GM10248 (cell line): ENCODE results near the gene SCGB1A1.

ENCODE experiments used
- CTCF ChIA-PET: fragments of 300-600 bp; sonication (Branson Sonifier 250); formaldehyde crosslinking; extraction: SDS; loops from one replicate; lab custom pipeline; 2021; ENCODE audit warnings: antibody characterized with exemption; lab: Yijun Ruan, JAX
- POLR2A ChIA-PET: fragments of 350-650 bp; sonication (Branson Sonifier 250); formaldehyde crosslinking; extraction: SDS; loops from one replicate; lab custom pipeline; 2020; ENCODE audit warnings: antibody characterized with exemption; lab: Yijun Ruan, JAX
- DNase-seq: peaks from one replicate; pipeline ENCODE4 v3.0.0; 2012; ENCODE audit errors: extremely low spot score
- TF ChIP-seq, protein P1 (sequence below): IDR thresholded peaks from 2 replicates; pipeline ENCODE4 v1.5.1; 2012; ENCODE audit warnings: mild to moderate bottlenecking, low read depth; ENCODE audit errors: extremely low read depth, missing control alignments, control extremely low read depth

SCGB1A1 gene

DNA sequence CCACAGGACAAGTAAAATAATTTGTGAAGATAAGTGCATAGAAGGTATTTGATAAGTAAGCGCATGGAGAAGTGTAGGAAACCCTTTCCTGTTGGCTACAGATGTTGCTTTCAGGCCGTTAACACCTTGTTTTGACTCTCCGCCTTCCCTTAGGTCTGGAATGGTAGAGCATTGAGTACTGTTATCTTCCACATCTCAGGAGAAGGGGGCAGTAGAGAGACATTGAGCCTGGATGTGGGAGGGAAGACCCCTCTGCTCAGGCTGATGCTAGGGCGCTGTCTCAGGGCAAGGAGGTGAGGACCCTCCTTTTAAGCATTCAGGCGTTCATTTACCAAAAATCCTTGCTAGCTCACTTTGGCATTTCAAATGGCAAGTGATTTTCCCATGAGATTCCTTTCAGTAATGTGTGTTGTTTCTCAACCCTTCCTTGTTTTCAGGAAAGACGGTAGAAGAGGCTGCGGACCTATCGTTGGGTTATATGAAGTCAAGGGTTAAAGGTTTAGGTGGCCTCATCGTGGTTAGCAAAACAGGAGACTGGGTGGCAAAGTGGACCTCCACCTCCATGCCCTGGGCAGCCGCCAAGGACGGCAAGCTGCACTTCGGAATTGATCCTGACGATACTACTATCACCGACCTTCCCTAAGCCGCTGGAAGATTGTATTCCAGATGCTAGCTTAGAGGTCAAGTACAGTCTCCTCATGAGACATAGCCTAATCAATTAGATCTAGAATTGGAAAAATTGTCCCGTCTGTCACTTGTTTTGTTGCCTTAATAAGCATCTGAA lies 27.0 kb upstream of the SCGB1A1 start:
- ChIA-PET POLR2A (no interaction called here), CTCF (interaction anchor here (0.7 to 4.9 kb wide), 5 partner anchors 11 to 169 kb away, joined by 3 to 34 read pairs (median 3); no protein-coding TSS in a partner anchor)
- TF ChIP-seq, protein P1, sequence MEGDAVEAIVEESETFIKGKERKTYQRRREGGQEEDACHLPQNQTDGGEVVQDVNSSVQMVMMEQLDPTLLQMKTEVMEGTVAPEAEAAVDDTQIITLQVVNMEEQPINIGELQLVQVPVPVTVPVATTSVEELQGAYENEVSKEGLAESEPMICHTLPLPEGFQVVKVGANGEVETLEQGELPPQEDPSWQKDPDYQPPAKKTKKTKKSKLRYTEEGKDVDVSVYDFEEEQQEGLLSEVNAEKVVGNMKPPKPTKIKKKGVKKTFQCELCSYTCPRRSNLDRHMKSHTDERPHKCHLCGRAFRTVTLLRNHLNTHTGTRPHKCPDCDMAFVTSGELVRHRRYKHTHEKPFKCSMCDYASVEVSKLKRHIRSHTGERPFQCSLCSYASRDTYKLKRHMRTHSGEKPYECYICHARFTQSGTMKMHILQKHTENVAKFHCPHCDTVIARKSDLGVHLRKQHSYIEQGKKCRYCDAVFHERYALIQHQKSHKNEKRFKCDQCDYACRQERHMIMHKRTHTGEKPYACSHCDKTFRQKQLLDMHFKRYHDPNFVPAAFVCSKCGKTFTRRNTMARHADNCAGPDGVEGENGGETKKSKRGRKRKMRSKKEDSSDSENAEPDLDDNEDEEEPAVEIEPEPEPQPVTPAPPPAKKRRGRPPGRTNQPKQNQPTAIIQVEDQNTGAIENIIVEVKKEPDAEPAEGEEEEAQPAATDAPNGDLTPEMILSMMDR, result no peak
- DNase-seq, result no peak

DNA sequence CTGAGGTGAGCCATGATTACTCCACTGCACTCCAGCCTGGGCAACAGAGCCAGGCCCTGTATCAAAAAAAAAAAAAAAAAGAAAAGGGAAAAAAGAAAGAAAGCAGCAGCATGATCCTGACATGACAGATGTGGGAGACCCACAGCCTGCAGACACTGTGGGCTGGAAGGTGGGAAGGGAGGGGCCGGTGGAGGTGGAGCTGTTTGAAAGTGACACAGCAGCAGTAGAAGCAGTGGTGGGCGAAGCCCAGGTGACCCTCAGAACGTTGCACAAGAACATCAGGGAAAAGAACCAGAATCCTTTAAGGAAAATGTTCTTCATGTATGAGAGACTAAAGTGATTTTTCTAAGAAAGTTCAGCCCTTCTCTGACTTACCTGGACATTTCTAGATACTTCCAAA lies 26.3 kb upstream of the SCGB1A1 start:
- no peak for DNase-seq
- ChIA-PET CTCF (interaction anchor here (0.8 to 4.9 kb wide), 5 partner anchors 11 to 169 kb away, joined by 3 to 34 read pairs (median 3); no protein-coding TSS in a partner anchor), POLR2A (interaction anchor here (0.7 kb wide), 1 partner anchor 526 kb away, joined by 4 read pairs; no protein-coding TSS in a partner anchor)
- TF ChIP-seq, protein P1, result no peak

DNA sequence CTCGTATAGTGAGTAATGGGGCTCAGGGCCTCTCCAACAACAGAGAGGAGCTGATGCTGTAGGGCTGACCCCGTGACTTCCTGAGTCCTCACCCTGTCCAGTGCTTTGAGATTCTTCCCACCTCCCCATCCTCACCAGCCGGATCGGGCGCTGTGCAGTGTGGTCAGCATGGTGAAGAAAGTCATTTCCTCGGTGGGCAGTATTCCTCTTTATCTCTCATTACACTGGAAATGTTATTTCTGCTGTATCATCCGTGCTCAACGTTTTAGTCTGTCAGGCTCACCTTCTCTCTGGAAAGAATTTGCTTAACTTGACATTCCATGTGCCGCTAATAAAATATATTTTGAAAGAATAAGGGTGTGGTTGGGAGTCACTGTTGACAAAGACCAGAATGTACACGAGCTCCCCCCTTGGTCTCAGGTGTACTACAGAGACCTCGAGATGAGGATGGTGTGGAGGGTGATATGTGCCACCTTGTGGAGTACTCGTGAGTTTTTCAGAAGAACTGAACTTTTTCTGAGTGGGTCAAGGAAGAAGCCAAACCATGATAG lies 25.7 kb upstream of the SCGB1A1 start:
- TF ChIP-seq, protein P1, result no peak
- DNase-seq, result peak; percentile 30
- POLR2A ChIA-PET, result interaction anchor here (0.7 kb wide), 1 partner anchor 525 kb away, joined by 4 read pairs; no protein-coding TSS in a partner anchor
- CTCF ChIA-PET, result interaction anchor here (0.6 to 4.9 kb wide), 8 partner anchors 12 to 628 kb away, joined by 3 to 34 read pairs (median 3); no protein-coding TSS in a partner anchor

DNA sequence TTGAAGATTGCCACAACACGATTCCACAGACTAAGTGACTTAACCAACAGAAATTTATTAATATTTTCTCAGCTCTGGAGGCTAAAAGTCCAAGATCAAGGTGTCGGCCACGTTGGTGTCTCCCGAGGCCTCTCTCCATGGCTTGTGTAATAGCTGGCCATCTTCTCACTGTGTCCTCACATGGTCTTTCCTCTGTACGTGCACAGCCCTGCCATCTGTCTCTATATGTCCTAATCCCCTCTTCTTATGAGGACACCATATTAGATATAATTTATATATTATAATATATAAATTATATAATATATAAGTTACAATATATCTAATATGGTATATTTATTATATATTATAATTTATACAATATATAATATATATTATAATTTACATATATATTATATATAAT lies 25.1 kb upstream of the SCGB1A1 start:
- ChIA-PET POLR2A (no interaction called here), CTCF (interaction anchor here (0.8 to 4.9 kb wide), 8 partner anchors 10 to 627 kb away, joined by 3 to 34 read pairs (median 10); no protein-coding TSS in a partner anchor)
- TF ChIP-seq, protein P1, result no peak
- no peak for DNase-seq

DNA sequence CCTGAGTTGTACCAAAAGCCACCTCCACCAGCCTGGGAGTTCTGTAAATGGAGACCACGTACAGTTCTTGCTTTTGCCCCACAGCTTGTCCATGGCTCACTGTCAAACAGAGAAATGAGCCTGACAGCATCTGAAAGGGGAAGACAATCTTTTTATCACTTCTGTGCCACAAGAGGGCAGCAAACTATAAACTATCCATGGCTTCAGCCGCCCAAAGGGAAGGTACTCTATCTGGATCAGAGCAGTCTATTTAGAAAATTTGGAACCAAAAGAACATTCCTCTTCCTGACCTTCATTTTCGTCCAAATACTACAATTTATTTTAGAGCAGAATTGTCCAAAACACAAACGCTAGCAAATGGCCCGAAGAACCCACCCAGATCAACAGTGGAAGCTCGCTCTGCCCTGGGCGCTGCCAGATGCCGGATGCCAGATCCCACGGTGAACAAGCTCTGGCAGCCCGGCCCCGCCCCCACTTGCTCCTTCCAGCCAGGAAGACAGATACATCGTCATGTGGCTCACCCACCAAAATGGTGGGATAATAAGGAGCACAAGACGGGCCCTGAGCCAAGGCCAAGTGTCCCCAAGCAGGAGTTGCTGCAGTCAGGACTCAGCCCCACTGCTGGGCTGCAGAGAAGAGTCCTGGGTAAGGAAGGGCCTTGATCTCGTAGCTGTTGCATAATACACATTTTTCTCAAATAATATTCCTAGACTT lies 23.9 kb upstream of the SCGB1A1 start:
- DNase-seq, result peak; percentile 81
- CTCF ChIA-PET, result interaction anchor here (0.7 to 4.9 kb wide), 30 partner anchors 9 to 422 kb away, joined by 3 to 34 read pairs (median 4); partner anchors contain the start of genes LRRN4CL and TAF6L
- TF ChIP-seq, protein P1, result peak; percentile 64
- POLR2A ChIA-PET, result no interaction called here
